Pons (tissue), 1 donor: ENCODE data around the gene IKBKG.
"Not testable (repeated sequence)": the region's sequence is repeated elsewhere in the genome, so short reads cannot be mapped to it uniquely, and the experiment has no call there.

Source experiments
- DNase-seq: peaks from one replicate; pipeline ENCODE4 v3.0.0-alpha.2; 2016; ENCODE audit warnings: low spot score

IKBKG gene

GRCh38 chrX:154605566-154605965, 58.1 kb downstream of the IKBKG start:
- no peak for DNase-seq

DNA sequence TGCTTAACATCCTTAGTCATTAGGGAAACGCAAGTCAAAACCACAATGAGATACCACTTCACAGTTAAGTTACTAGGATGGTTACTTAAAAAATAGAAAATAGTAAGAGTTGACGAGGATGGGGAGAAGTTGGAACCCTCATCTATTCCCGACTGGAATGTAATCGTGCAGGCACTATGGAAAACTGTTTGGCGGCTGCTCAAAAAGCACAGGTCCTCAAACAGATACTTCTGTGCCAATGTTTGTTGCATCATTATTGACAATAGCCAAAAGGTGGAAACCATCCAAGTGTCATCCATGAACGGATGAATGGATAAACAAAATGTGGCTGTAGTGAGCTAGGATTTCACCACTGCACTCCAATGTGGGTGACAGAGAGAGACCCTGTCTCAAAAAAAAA, 60.0 kb downstream of the IKBKG start:
- no peak for DNase-seq

GRCh38 chrX:154607976-154608375, 60.6 kb downstream of the IKBKG start:
- DNase-seq: not testable (repeated sequence)

GRCh38 chrX:154608823-154609222, 61.4 kb downstream of the IKBKG start:
- not testable (repeated sequence) for DNase-seq

GRCh38 chrX:154611146-154611545, 63.7 kb downstream of the IKBKG start:
- not testable (repeated sequence) for DNase-seq

GRCh38 chrX:154613586-154613985, 66.2 kb downstream of the IKBKG start:
- not testable (repeated sequence) for DNase-seq
